SK-N-SH treated with all-trans-retinoic acid at 6 μM for 48 hours (cell line): ENCODE results near the gene CORO2A.

Experiments used
- GLIS3 ChIP-seq: fragments of 250-450 bp; sonication (Bioruptor Pico); IDR thresholded peaks from 2 replicates; pipeline ENCODE4 v1.5.0; 2020; ENCODE audit warnings: mild to moderate bottlenecking, moderate library complexity
- OSR1 ChIP-seq: fragments of 250-450 bp; sonication (Bioruptor Pico); IDR thresholded peaks from 2 replicates; pipeline ENCODE4 v1.8.0; 2022; ENCODE audit warnings: moderate library complexity, mild to moderate bottlenecking, inconsistent platforms
- PATZ1 ChIP-seq: fragments of 250-450 bp; sonication (Bioruptor Pico); IDR thresholded peaks from 2 replicates; pipeline ENCODE4 v1.8.0; 2020; ENCODE audit warnings: mild to moderate bottlenecking, moderate library complexity, borderline replicate concordance
- PPARA ChIP-seq: fragments of 250-450 bp; sonication (Bioruptor Pico); IDR thresholded peaks from 2 replicates; pipeline ENCODE4 v1.5.0; 2020; ENCODE audit warnings: mild to moderate bottlenecking, borderline replicate concordance
- RARB ChIP-seq: fragments of 250-450 bp; sonication (Bioruptor Pico); IDR thresholded peaks from 2 replicates; pipeline ENCODE4 v1.8.0; 2021; ENCODE audit warnings: mild to moderate bottlenecking, moderate library complexity
- SNAI2 ChIP-seq: fragments of 250-450 bp; sonication (Bioruptor Pico); IDR thresholded peaks from 2 replicates; pipeline ENCODE4 v1.5.0; 2020; ENCODE audit warnings: mild to moderate bottlenecking, moderate library complexity
- TSHZ2 ChIP-seq: fragments of 250-450 bp; sonication (Bioruptor Pico); IDR thresholded peaks from 2 replicates; pipeline ENCODE4 v1.5.0; 2020; ENCODE audit warnings: mild to moderate bottlenecking, moderate library complexity
- ZFP30 ChIP-seq: fragments of 450-650 bp; formaldehyde crosslinking; IDR thresholded peaks from 2 replicates; pipeline ENCODE4 v1.5.0; 2022; ENCODE audit warnings: mild to moderate bottlenecking, moderate library complexity

GRCh38 chr9:98142925-98143481, 49.4 kb downstream of the CORO2A start:
- TF ChIP-seq PATZ1: no peak
- TF ChIP-seq ZFP30: no peak
- TF ChIP-seq GLIS3 (CRISPR knock-in tag): no peak
- no peak for TF ChIP-seq TSHZ2 (CRISPR knock-in tag)
- no peak for TF ChIP-seq RARB (CRISPR knock-in tag)
- TF ChIP-seq OSR1 (CRISPR knock-in tag): no peak
- TF ChIP-seq PPARA (CRISPR knock-in tag): no peak
- TF ChIP-seq SNAI2: no peak
